ENCODE data around the gene ARMH1.
"Not testable (repeated sequence)": the region's sequence is repeated elsewhere in the genome, so short reads cannot be mapped to it uniquely, and the experiment has no call there.

ARMH1 gene

GRCh38 chr1:44694863-44695478, 20.5 kb downstream of the ARMH1 start:
- no peak for DNase-seq (ENCODE audit: low read depth, low spot score)

GRCh38 chr1:44695671-44696070, 21.2 kb downstream of the ARMH1 start:
- DNase-seq (ENCODE audit: low read depth, low spot score), result no peak

GRCh38 chr1:44696101-44696500, 21.6 kb downstream of the ARMH1 start:
- DNase-seq (ENCODE audit: low read depth, low spot score), result no peak

GRCh38 chr1:44696789-44697345, 22.4 kb downstream of the ARMH1 start:
- DNase-seq (ENCODE audit: low read depth, low spot score), result no peak

GRCh38 chr1:44698138-44698537, 23.6 kb downstream of the ARMH1 start:
- DNase-seq (ENCODE audit: low read depth, low spot score), result no peak

- DNase-seq (ENCODE audit: low read depth, low spot score), result not testable (repeated sequence)
Observed at GRCh38 chr1:44699375-44699774, 24.9 kb downstream of the ARMH1 start.

- no peak for DNase-seq (ENCODE audit: low read depth, low spot score)
Observed at GRCh38 chr1:44700573-44700972, 26.1 kb downstream of the ARMH1 start.

GRCh38 chr1:44701141-44701573, 26.6 kb downstream of the ARMH1 start:
- DNase-seq (ENCODE audit: low read depth, low spot score), result no peak

GRCh38 chr1:44705470-44705869, 31.0 kb downstream of the ARMH1 start:
- DNase-seq (ENCODE audit: low read depth, low spot score), result no peak

GRCh38 chr1:44705938-44706337, 31.4 kb downstream of the ARMH1 start:
- no peak for DNase-seq (ENCODE audit: low read depth, low spot score)

- no peak for DNase-seq (ENCODE audit: low read depth, low spot score)
Observed at GRCh38 chr1:44707112-44707881, 32.8 kb downstream of the ARMH1 start.

- DNase-seq (ENCODE audit: low read depth, low spot score), result no peak
Observed at GRCh38 chr1:44707959-44708831, 33.7 kb downstream of the ARMH1 start.

GRCh38 chr1:44713321-44713781, 38.8 kb downstream of the ARMH1 start:
- no peak for DNase-seq (ENCODE audit: low read depth, low spot score)

GRCh38 chr1:44714532-44714931, 40.0 kb downstream of the ARMH1 start:
- no peak for DNase-seq (ENCODE audit: low read depth, low spot score)

- no peak for DNase-seq (ENCODE audit: low read depth, low spot score)
Observed at GRCh38 chr1:44714944-44715571, 40.5 kb downstream of the ARMH1 start.

- DNase-seq (ENCODE audit: low read depth, low spot score), result no peak
Observed at GRCh38 chr1:44717156-44717555, 42.6 kb downstream of the ARMH1 start.

GRCh38 chr1:44717653-44718052, 43.1 kb downstream of the ARMH1 start:
- DNase-seq (ENCODE audit: low read depth, low spot score), result no peak

GRCh38 chr1:44718091-44718490, 43.6 kb downstream of the ARMH1 start:
- no peak for DNase-seq (ENCODE audit: low read depth, low spot score)

GRCh38 chr1:44719318-44719717, 44.8 kb downstream of the ARMH1 start:
- no peak for DNase-seq (ENCODE audit: low read depth, low spot score)

- DNase-seq (ENCODE audit: low read depth, low spot score), result no peak
Observed at GRCh38 chr1:44720281-44720680, 45.8 kb downstream of the ARMH1 start.

All from smooth muscle cell of the brain vasculature (primary cell).